HCT116 (cell line): ENCODE data around the gene MED26. TPM values are rescaled to one million over a fixed set of nuclear protein-coding genes. Genes with fewer than 3 reads are reported as not detected.

Experiments
- ATAC-seq: fragments of 200-7000 bp; cut with Tn5 transposase; 2 replicates; pipeline ENCODE4 v1.9.1; 2020; ENCODE audit warnings: mild to moderate bottlenecking, moderate library complexity
- BruUV-seq: library from RNA; stranded (reverse); fragments of 400-500 nt; replicated peaks from 2 replicates; lab custom pipeline; 2021; lab: Mats Ljungman, UMichigan
- CTCF ChIA-PET: fragments of 300-600 bp; sonication (Branson Sonifier 250); formaldehyde crosslinking; loops from one replicate; lab custom pipeline; 2021; ENCODE audit warnings: antibody characterized with exemption; lab: Charles Lee
- POLR2A ChIA-PET: fragments of 300-600, 350-600 bp; sonication (Branson Sonifier 250); formaldehyde crosslinking; loops from one replicate; lab custom pipeline; 2021; ENCODE audit warnings: antibody characterized with exemption; lab: Charles Lee
- RAD21 ChIA-PET, 2 experiments: fragments of 300-600 bp; sonication (Branson Sonifier 250); formaldehyde crosslinking; loops; one replicate each; lab custom pipeline; 2023; ENCODE audit warnings: low total read pairs in 2 of 2; ENCODE audit not compliant: uncharacterized antibody in 2 of 2, unreplicated experiment in 2 of 2, low non-redundant PET in 1 of 2; lab: Charles Lee
- DNase-seq: peaks from one replicate; pipeline ENCODE4 v3.0.0-alpha.2; 2010; ENCODE audit warnings: low read depth, low spot score
- H2AFZ ChIP-seq: fragments of 200-600 bp; shearing (Covaris generic), sonication (generic); 2 replicates; pipeline ENCODE4 v1.6.1; 2017; ENCODE audit warnings: low read depth, mixed run types, mixed read lengths, antibody characterized with exemption, low read length; ENCODE audit not compliant: poor library complexity, severe bottlenecking
- H3K27ac ChIP-seq: 2 replicates; pipeline ENCODE4 v1.5.1; 2012; ENCODE audit warnings: low read depth, low read length
- H3K27me3 ChIP-seq: fragments of 200-600 bp; sonication (generic); 2 replicates; pipeline ENCODE4 v1.6.1; 2016; ENCODE audit warnings: mixed run types, low read length, mixed read lengths; ENCODE audit not compliant: insufficient read depth
- H3K36me3 ChIP-seq, 2 experiments: fragments of 200-500 bp in 1 of 2; fragments of 200-600 bp in 1 of 2; sonication (Bioruptor generic) in 1 of 2; sonication (generic) in 1 of 2; 2 replicates each; pipeline versions ENCODE4 v1.5.1 to v1.6.1; 2014 to 2016; ENCODE audit warnings: low read length in 2 of 2, inconsistent platforms in 1 of 2, mixed read lengths in 1 of 2, mixed run types in 1 of 2; ENCODE audit not compliant: insufficient read depth in 2 of 2, control insufficient read depth in 1 of 2
- H3K4me1 ChIP-seq, 2 experiments: fragments of 200-600 bp in 1 of 2; sonication (generic) in 1 of 2; 2 replicates each; pipeline versions ENCODE4 v1.5.1 to v1.6.1; 2012 to 2017; ENCODE audit warnings: low read length in 2 of 2, inconsistent platforms in 1 of 2, mild to moderate bottlenecking in 1 of 2, mixed read lengths in 1 of 2, mixed run types in 1 of 2, moderate library complexity in 1 of 2; ENCODE audit not compliant: insufficient read depth in 2 of 2, control insufficient read depth in 1 of 2
- H3K4me2 ChIP-seq: fragments of 200-600 bp; sonication (generic); 2 replicates; pipeline ENCODE4 v1.6.1; 2017; ENCODE audit warnings: mixed run types, low read length, mixed read lengths
- H3K4me3 ChIP-seq, 2 experiments: fragments of 200-600 bp in 1 of 2; sonication (generic) in 1 of 2; replicated peaks in 1 of 2; 2 replicates each; pipeline ENCODE4 v1.5.1; 2011 to 2016; ENCODE audit warnings: low read length in 2 of 2, control low read depth in 1 of 2, low read depth in 1 of 2, mild to moderate bottlenecking in 1 of 2, mixed read lengths in 1 of 2, mixed run types in 1 of 2
- H3K79me2 ChIP-seq: fragments of 200-600 bp; sonication (generic); 2 replicates; pipeline ENCODE4 v1.6.1; 2017; ENCODE audit warnings: mild to moderate bottlenecking, mixed run types, low read length, moderate library complexity, mixed read lengths; ENCODE audit not compliant: insufficient read depth
- H3K9ac ChIP-seq: fragments of 200-600 bp; sonication (generic); 2 replicates; pipeline ENCODE4 v1.6.1; 2016; ENCODE audit warnings: low read length, mixed read lengths
- H3K9me2 ChIP-seq: fragments of 200-600 bp; sonication (generic), shearing (Covaris generic); 2 replicates; pipeline ENCODE4 v1.6.1; 2017; ENCODE audit warnings: mixed run types, mild to moderate bottlenecking, moderate library complexity; ENCODE audit not compliant: insufficient read depth
- H3K9me3 ChIP-seq, 2 experiments: fragments of 200-500 bp in 1 of 2; fragments of 200-600 bp in 1 of 2; sonication (Bioruptor generic) in 1 of 2; sonication (generic) in 1 of 2; 2 replicates each; pipeline ENCODE4 v1.6.1; 2014 to 2017; ENCODE audit warnings: low read length in 2 of 2, mixed read lengths in 2 of 2, inconsistent platforms in 1 of 2, low read depth in 1 of 2, mild to moderate bottlenecking in 1 of 2, mixed run types in 1 of 2, moderate library complexity in 1 of 2; ENCODE audit not compliant: control insufficient read depth in 1 of 2, insufficient read depth in 1 of 2
- H4K20me1 ChIP-seq: fragments of 200-600 bp; sonication (generic), shearing (Covaris generic); 2 replicates; pipeline ENCODE4 v1.6.1; 2017; ENCODE audit warnings: mixed run types, mild to moderate bottlenecking, moderate library complexity; ENCODE audit not compliant: insufficient read depth
- CBX3 ChIP-seq: IDR thresholded peaks from 2 replicates; pipeline ENCODE4 v1.6.1; 2012; ENCODE audit warnings: low read depth
- EZH2phosphoT487 ChIP-seq: fragments of 200-600 bp; IDR thresholded peaks from 2 replicates; pipeline ENCODE4 v1.6.1; 2018; ENCODE audit warnings: antibody characterized with exemption, borderline replicate concordance
- FOSL1 ChIP-seq: IDR thresholded peaks from 2 replicates; pipeline ENCODE4 v1.6.1; 2012; ENCODE audit warnings: low read depth
- POLR2A ChIP-seq: IDR thresholded peaks from 2 replicates; pipeline ENCODE4 v1.7.0; 2011; ENCODE audit warnings: borderline replicate concordance; ENCODE audit not compliant: insufficient read depth, insufficient read length; ENCODE audit errors: extremely low read depth
- POLR2AphosphoS5 ChIP-seq: IDR thresholded peaks from 2 replicates; pipeline ENCODE4 v1.6.1; 2011; ENCODE audit warnings: mild to moderate bottlenecking, low read depth, low read length, moderate library complexity
- RAD21 ChIP-seq: IDR thresholded peaks from 2 replicates; pipeline ENCODE4 v1.6.1; 2012; ENCODE audit warnings: low read depth, mild to moderate bottlenecking
- SP1 ChIP-seq: IDR thresholded peaks from 2 replicates; pipeline ENCODE4 v1.6.1; 2012; ENCODE audit warnings: low read depth
- SRF ChIP-seq: IDR thresholded peaks from 2 replicates; pipeline ENCODE4 v1.6.1; 2012; ENCODE audit warnings: low read depth
- YY1 ChIP-seq: IDR thresholded peaks from 2 replicates; pipeline ENCODE4 v1.6.1; 2011; ENCODE audit warnings: low read length, low read depth, moderate library complexity, mild to moderate bottlenecking; ENCODE audit not compliant: insufficient replicate concordance; ENCODE audit errors: extremely low read depth
- ZFX ChIP-seq: fragments of 450-650 bp; IDR thresholded peaks from 2 replicates; pipeline ENCODE4 v1.6.1; 2017
- ZNF274 ChIP-seq: fragments of 200-500 bp; sonication (Bioruptor generic); IDR thresholded peaks from 2 replicates; pipeline ENCODE4 v1.6.1; 2014; ENCODE audit warnings: mild to moderate bottlenecking, low read depth, low read length, inconsistent platforms
- intact Hi-C: fragments of 100-400 bp; cut with micrococcal nuclease; formaldehyde crosslinking; loops from 2 replicates; pipeline ENCODE4 v1.10.0; 2022
- total RNA-seq: library from RNA; stranded (reverse); gene quantifications from one replicate; pipeline ENCODE4 v1.2.1, GENCODE V29; 2021; ENCODE audit not compliant: unreplicated experiment
- TF ChIP-seq, protein P1 (sequence below): IDR thresholded peaks from 2 replicates; pipeline ENCODE4 v1.6.1; 2012; ENCODE audit warnings: low read depth
- TF ChIP-seq, protein P2 (sequence below): IDR thresholded peaks from 2 replicates; pipeline ENCODE4 v1.6.1; 2011; ENCODE audit warnings: mild to moderate bottlenecking, low read length, moderate library complexity; ENCODE audit not compliant: insufficient replicate concordance; ENCODE audit errors: extremely low read depth

Gene MED26
- total RNA-seq, 1 experiment from 2014 or later = 13.3 TPM

DNA sequence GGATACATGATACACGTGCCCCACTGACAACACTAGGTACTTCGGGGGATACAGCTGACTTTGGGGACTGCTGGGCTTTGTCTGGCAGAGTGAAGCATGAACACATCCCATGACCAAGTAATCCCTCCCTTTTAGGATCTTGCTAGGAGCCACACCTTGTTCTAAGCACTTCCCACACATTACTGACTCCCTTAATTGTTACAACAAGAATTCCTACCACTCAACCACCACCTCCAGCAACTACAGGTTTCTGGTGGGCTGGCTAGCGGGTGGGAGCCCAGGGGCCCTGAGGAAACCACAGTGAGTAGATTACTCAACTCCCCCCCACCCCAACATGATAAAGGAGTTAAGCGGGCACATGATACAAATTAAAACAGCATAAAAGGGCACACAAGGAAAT is 48.6 kb downstream of the MED26 start:
- no peak overlapping the region for H3K9ac ChIP-seq
- H3K27me3 ChIP-seq = no peaks in the 10 kb centered on the region
- no peak overlapping the region for H3K4me3 ChIP-seq
- H3K4me1 ChIP-seq = peaks cover 6 to 9% of the 10 kb centered on the region in 2 experiments
- ChIA-PET POLR2A (no interaction called here), CTCF (no interaction called here), RAD21 (no interaction called here)
- no TSS peak for BruUV-seq
- H4K20me1 ChIP-seq = no peaks in the 10 kb centered on the region
- ATAC-seq (no peak), DNase-seq (no peak)
- H3K9me2 ChIP-seq = no peaks in the 10 kb centered on the region
- peaks cover 17 to 24% of the 10 kb centered on the region in 2 experiments; a peak in 3 of 4 replicates for H3K36me3 ChIP-seq
- intact Hi-C loops = no loop called here
- H2AFZ ChIP-seq = no peak overlapping the region
- no peak for TF ChIP-seq SRF
- no peak for TF ChIP-seq ZNF274
- TF ChIP-seq, protein P1, sequence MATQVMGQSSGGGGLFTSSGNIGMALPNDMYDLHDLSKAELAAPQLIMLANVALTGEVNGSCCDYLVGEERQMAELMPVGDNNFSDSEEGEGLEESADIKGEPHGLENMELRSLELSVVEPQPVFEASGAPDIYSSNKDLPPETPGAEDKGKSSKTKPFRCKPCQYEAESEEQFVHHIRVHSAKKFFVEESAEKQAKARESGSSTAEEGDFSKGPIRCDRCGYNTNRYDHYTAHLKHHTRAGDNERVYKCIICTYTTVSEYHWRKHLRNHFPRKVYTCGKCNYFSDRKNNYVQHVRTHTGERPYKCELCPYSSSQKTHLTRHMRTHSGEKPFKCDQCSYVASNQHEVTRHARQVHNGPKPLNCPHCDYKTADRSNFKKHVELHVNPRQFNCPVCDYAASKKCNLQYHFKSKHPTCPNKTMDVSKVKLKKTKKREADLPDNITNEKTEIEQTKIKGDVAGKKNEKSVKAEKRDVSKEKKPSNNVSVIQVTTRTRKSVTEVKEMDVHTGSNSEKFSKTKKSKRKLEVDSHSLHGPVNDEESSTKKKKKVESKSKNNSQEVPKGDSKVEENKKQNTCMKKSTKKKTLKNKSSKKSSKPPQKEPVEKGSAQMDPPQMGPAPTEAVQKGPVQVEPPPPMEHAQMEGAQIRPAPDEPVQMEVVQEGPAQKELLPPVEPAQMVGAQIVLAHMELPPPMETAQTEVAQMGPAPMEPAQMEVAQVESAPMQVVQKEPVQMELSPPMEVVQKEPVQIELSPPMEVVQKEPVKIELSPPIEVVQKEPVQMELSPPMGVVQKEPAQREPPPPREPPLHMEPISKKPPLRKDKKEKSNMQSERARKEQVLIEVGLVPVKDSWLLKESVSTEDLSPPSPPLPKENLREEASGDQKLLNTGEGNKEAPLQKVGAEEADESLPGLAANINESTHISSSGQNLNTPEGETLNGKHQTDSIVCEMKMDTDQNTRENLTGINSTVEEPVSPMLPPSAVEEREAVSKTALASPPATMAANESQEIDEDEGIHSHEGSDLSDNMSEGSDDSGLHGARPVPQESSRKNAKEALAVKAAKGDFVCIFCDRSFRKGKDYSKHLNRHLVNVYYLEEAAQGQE = no peak
- TF ChIP-seq, protein P2, sequence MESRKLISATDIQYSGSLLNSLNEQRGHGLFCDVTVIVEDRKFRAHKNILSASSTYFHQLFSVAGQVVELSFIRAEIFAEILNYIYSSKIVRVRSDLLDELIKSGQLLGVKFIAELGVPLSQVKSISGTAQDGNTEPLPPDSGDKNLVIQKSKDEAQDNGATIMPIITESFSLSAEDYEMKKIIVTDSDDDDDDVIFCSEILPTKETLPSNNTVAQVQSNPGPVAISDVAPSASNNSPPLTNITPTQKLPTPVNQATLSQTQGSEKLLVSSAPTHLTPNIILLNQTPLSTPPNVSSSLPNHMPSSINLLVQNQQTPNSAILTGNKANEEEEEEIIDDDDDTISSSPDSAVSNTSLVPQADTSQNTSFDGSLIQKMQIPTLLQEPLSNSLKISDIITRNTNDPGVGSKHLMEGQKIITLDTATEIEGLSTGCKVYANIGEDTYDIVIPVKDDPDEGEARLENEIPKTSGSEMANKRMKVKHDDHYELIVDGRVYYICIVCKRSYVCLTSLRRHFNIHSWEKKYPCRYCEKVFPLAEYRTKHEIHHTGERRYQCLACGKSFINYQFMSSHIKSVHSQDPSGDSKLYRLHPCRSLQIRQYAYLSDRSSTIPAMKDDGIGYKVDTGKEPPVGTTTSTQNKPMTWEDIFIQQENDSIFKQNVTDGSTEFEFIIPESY = no peak
- TF ChIP-seq EZH2phosphoT487 = no peak
- TF ChIP-seq POLR2AphosphoS5 = no peak
- TF ChIP-seq YY1 = no peak
- TF ChIP-seq ZFX = no peak
- no peak for TF ChIP-seq POLR2A
- TF ChIP-seq SP1 = no peak
- no peak for TF ChIP-seq CBX3
- no peak for TF ChIP-seq FOSL1
- no peak for TF ChIP-seq RAD21
- no peak overlapping the region for H3K4me2 ChIP-seq
- no peak overlapping the region for H3K27ac ChIP-seq
- no peaks in the 10 kb centered on the region for H3K9me3 ChIP-seq
- peaks cover 94% of the 10 kb centered on the region for H3K79me2 ChIP-seq
